H9 (cell line): ENCODE measurements around the gene EPOP. TPM values are rescaled to one million over a fixed set of nuclear protein-coding genes. Genes with fewer than 3 reads are reported as not detected.

Source experiments
- DNase-seq: peaks from one replicate; pipeline ENCODE4 v3.0.0-alpha.2; 2017
- H2AFZ ChIP-seq: one replicate; pipeline ENCODE4 v1.6.1; 2013; ENCODE audit warnings: mild to moderate bottlenecking, low read length, control low read depth, moderate library complexity
- H2AK5ac ChIP-seq: 2 replicates; pipeline ENCODE4 v1.6.1; 2013; ENCODE audit warnings: low read length, control low read depth, mixed read lengths; ENCODE audit not compliant: insufficient read length
- H2BK120ac ChIP-seq: one replicate; pipeline ENCODE4 v1.6.1; 2013; ENCODE audit warnings: low read depth, mild to moderate bottlenecking, low read length, control low read depth, inconsistent platforms; ENCODE audit not compliant: poor library complexity, severe bottlenecking
- H2BK12ac ChIP-seq: 2 replicates; pipeline ENCODE4 v1.6.1; 2013; ENCODE audit warnings: low read length, control low read depth, mixed read lengths, low read depth; ENCODE audit not compliant: insufficient read length
- H2BK15ac ChIP-seq: 2 replicates; pipeline ENCODE4 v1.6.1; 2013; ENCODE audit warnings: low read depth, low read length, control low read depth
- H2BK20ac ChIP-seq: one replicate; pipeline ENCODE4 v1.6.1; 2013; ENCODE audit warnings: low read depth, mild to moderate bottlenecking, low read length, control low read depth, inconsistent platforms; ENCODE audit not compliant: poor library complexity, severe bottlenecking
- H2BK5ac ChIP-seq: 2 replicates; pipeline ENCODE4 v1.6.1; 2013; ENCODE audit warnings: low read length, control low read depth, mixed read lengths; ENCODE audit not compliant: insufficient read length
- H3K14ac ChIP-seq: 2 replicates; pipeline ENCODE4 v1.6.1; 2013; ENCODE audit warnings: low read length, control low read depth; ENCODE audit not compliant: insufficient read depth
- H3K18ac ChIP-seq: 2 replicates; pipeline ENCODE4 v1.6.1; 2013; ENCODE audit warnings: low read depth, mild to moderate bottlenecking, mixed read lengths, low read length, control low read depth; ENCODE audit not compliant: insufficient read length
- H3K23ac ChIP-seq: 2 replicates; pipeline ENCODE4 v1.6.1; 2013; ENCODE audit warnings: low read length, control low read depth, mixed read lengths, low read depth; ENCODE audit not compliant: insufficient read length
- H3K23me2 ChIP-seq: 2 replicates; pipeline ENCODE4 v1.6.1; 2013; ENCODE audit warnings: low read depth, mild to moderate bottlenecking, mixed read lengths, low read length, control low read depth; ENCODE audit not compliant: insufficient read length, poor library complexity, severe bottlenecking
- H3K27ac ChIP-seq: 2 replicates; pipeline ENCODE4 v1.5.1; 2013; ENCODE audit warnings: low read length, control low read depth, mixed read lengths, low read depth; ENCODE audit not compliant: insufficient read length
- H3K27me3 ChIP-seq: 2 replicates; pipeline ENCODE4 v1.6.1; 2013; ENCODE audit warnings: low read length, control low read depth, inconsistent platforms; ENCODE audit not compliant: insufficient read depth
- H3K4ac ChIP-seq: 2 replicates; pipeline ENCODE4 v1.6.1; 2013; ENCODE audit warnings: low read depth, mild to moderate bottlenecking, control low read depth, inconsistent platforms, low read length, moderate library complexity
- H3K4me1 ChIP-seq: 2 replicates; pipeline ENCODE4 v1.6.1; 2013; ENCODE audit warnings: low read length, control low read depth, inconsistent platforms; ENCODE audit not compliant: insufficient read depth
- H3K4me2 ChIP-seq: 2 replicates; pipeline ENCODE4 v1.6.1; 2013; ENCODE audit warnings: low read length, control low read depth, mixed read lengths; ENCODE audit not compliant: insufficient read length, insufficient read depth
- H3K56ac ChIP-seq: 2 replicates; pipeline ENCODE4 v1.6.1; 2013; ENCODE audit warnings: low read depth, mild to moderate bottlenecking, mixed read lengths, low read length, control low read depth; ENCODE audit not compliant: insufficient read length
- H3K79me1 ChIP-seq: 2 replicates; pipeline ENCODE4 v1.6.1; 2013; ENCODE audit warnings: low read depth, mild to moderate bottlenecking, moderate library complexity, low read length, control low read depth, inconsistent platforms; ENCODE audit not compliant: insufficient read depth, poor library complexity, severe bottlenecking
- H3K79me2 ChIP-seq: 2 replicates; pipeline ENCODE4 v1.6.1; 2013; ENCODE audit warnings: low read length, control low read depth, inconsistent platforms; ENCODE audit not compliant: insufficient read depth
- H3K9ac ChIP-seq: 2 replicates; pipeline ENCODE4 v1.6.1; 2013; ENCODE audit warnings: low read length, control low read depth, mixed read lengths; ENCODE audit not compliant: insufficient read length; ENCODE audit errors: extremely low read depth
- H3K9me3 ChIP-seq: one replicate; pipeline ENCODE4 v1.6.1; 2013; ENCODE audit warnings: low read depth, low read length, inconsistent platforms; ENCODE audit not compliant: control insufficient read depth
- H3T11ph ChIP-seq: one replicate; pipeline ENCODE4 v1.6.1; 2013; ENCODE audit warnings: mild to moderate bottlenecking, low read length, control low read depth, inconsistent platforms
- H4K20me1 ChIP-seq: one replicate; pipeline ENCODE4 v1.6.1; 2013; ENCODE audit not compliant: control insufficient read depth, insufficient read length, insufficient read depth
- H4K5ac ChIP-seq: 2 replicates; pipeline ENCODE4 v1.6.1; 2013; ENCODE audit warnings: low read depth, mild to moderate bottlenecking, mixed read lengths, low read length, control low read depth; ENCODE audit not compliant: insufficient read length
- H4K8ac ChIP-seq: replicated peaks from 2 replicates; pipeline ENCODE4 v1.6.1; 2013; ENCODE audit warnings: low read length, control low read depth, mixed read lengths, low read depth; ENCODE audit not compliant: insufficient read length
- H4K91ac ChIP-seq: 2 replicates; pipeline ENCODE4 v1.6.1; 2013; ENCODE audit warnings: low read depth, mild to moderate bottlenecking, moderate library complexity, mixed read lengths, low read length, control low read depth; ENCODE audit not compliant: insufficient read length
- H3K27ac Mint-ChIP-seq, 3 experiments: 2 replicates in 2 of 3; 3 replicates in 1 of 3; pipeline ENCODE4 v1.8.0; 2020 to 2021; ENCODE audit warnings: mixed read lengths in 3 of 3, mild to moderate bottlenecking in 1 of 3, moderate library complexity in 1 of 3
- H3K27me3 Mint-ChIP-seq: 2 replicates; pipeline ENCODE4 v1.8.0; 2021; ENCODE audit warnings: low read depth, mild to moderate bottlenecking, moderate library complexity, mixed read lengths
- H3K36me3 Mint-ChIP-seq, 3 experiments: 2 replicates in 2 of 3; 3 replicates in 1 of 3; pipeline ENCODE4 v1.8.0; 2020 to 2021; ENCODE audit warnings: low read depth in 3 of 3, mixed read lengths in 3 of 3; ENCODE audit not compliant: insufficient read depth in 1 of 3
- H3K4me1 Mint-ChIP-seq, 2 experiments: 2 replicates each; pipeline ENCODE4 v1.8.0; 2020; ENCODE audit warnings: mixed read lengths in 2 of 2
- H3K4me3 Mint-ChIP-seq, 2 experiments: 2 replicates in 1 of 2; 3 replicates in 1 of 2; pipeline ENCODE4 v1.8.0; 2020 to 2021; ENCODE audit warnings: mild to moderate bottlenecking in 2 of 2, mixed read lengths in 2 of 2, moderate library complexity in 1 of 2
- H3K9me3 Mint-ChIP-seq, 2 experiments: 2 replicates in 1 of 2; 3 replicates in 1 of 2; pipeline ENCODE4 v1.8.0; 2020; ENCODE audit warnings: mild to moderate bottlenecking in 2 of 2, mixed read lengths in 2 of 2, moderate library complexity in 1 of 2
- WGBS: extraction: QIAGEN DNeasy Blood & Tissue Kit; methylation state at CpG from one replicate; pipeline ENCODE4 v1.1.7; 2013; ENCODE audit warnings: missing lambda C conversion rate, low lambda C conversion rate, mixed read lengths; ENCODE audit not compliant: insufficient read length; ENCODE audit errors: extremely low coverage; 5-methylcytosine and 5-hydroxymethylcytosine counted together
- total RNA-seq: library from RNA; stranded (reverse); gene quantifications from 2 replicates; pipeline ENCODE4 v1.2.1, GENCODE V29; 2021
- TF ChIP-seq, protein P1 (sequence below): fragments of 200-600 bp; sonication (generic); conservative IDR thresholded peaks from 3 replicates; pipeline ENCODE4 v1.8.0; 2021; ENCODE audit warnings: antibody characterized with exemption, mild to moderate bottlenecking

The EPOP gene
- total RNA-seq, 1 experiment from 2014 or later = 5.9 TPM

DNA sequence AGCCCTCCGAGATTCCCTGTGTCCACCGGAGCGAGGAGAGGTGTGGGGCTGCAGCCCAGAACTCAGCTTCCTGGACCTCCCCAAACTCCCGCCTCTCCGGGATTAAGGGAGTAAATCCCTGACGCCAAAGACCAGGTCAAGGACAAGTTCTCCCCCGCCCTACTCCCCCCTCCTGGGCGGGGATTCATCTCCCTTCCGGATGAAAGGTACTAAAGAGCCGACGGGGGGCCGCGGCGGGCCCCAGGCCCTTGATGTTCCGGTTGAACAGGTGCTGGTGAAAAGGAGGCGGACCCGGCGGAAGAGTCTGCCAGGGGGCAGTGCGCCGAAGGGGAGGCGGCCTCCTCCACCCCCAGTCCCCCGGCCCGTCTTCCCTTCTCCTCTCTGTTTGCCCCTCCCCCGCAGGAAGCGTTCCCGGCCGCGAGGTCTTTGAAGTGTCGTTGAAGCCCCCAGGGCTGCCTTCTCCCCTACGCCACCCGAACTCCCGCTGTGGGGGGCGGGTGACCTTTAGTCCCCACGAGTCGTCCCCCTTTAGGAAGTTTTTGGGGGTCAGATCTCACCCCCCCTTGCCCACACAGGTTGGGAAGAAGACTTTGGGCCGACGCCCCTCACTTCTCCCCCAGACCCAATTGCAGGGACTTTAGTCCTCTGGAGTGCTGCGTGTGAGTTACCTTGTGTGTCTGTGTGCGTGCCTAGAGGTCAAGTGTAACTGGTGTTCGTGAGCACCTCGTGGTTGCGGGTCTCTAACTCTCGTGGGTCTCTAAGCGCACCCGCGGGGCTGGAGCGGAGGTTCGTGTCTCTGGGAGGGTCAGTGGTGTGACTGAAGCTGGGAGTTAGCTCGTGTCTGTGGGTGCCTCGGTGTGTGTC lies 29.2 kb upstream of the EPOP start:
- Mint-ChIP-seq H3K4me1 (peaks cover 46 to 55% of the 10 kb centered on the region in 2 experiments), H3K36me3 (no peaks in the 10 kb centered on the region; a peak in 2 of 7 replicates), H3K27me3 (peaks cover 91% of the 10 kb centered on the region), H3K9me3 (peaks cover 0 to 3% of the 10 kb centered on the region in 2 experiments; a peak in 3 of 5 replicates), H3K27ac (peak overlapping the region; percentile 28 to 82 (median 72); a peak in 3 of 7 replicates), H3K4me3 (peak overlapping the region; percentile 64 to 82)
- TF ChIP-seq, protein P1, sequence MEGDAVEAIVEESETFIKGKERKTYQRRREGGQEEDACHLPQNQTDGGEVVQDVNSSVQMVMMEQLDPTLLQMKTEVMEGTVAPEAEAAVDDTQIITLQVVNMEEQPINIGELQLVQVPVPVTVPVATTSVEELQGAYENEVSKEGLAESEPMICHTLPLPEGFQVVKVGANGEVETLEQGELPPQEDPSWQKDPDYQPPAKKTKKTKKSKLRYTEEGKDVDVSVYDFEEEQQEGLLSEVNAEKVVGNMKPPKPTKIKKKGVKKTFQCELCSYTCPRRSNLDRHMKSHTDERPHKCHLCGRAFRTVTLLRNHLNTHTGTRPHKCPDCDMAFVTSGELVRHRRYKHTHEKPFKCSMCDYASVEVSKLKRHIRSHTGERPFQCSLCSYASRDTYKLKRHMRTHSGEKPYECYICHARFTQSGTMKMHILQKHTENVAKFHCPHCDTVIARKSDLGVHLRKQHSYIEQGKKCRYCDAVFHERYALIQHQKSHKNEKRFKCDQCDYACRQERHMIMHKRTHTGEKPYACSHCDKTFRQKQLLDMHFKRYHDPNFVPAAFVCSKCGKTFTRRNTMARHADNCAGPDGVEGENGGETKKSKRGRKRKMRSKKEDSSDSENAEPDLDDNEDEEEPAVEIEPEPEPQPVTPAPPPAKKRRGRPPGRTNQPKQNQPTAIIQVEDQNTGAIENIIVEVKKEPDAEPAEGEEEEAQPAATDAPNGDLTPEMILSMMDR = no peak
- peaks cover 64% of the 10 kb centered on the region for H3K27me3 ChIP-seq
- no peak overlapping the region for H4K8ac ChIP-seq
- H3K79me1 ChIP-seq = no peaks in the 10 kb centered on the region
- H4K5ac ChIP-seq = no peak overlapping the region
- H3K4me2 ChIP-seq = peak overlapping the region; percentile 63
- no peak overlapping the region for H3T11ph ChIP-seq
- H3K9me3 ChIP-seq = no peaks in the 10 kb centered on the region
- peak overlapping the region; percentile 22 for H3K18ac ChIP-seq
- no peak overlapping the region for H2BK12ac ChIP-seq
- no peak overlapping the region for H3K56ac ChIP-seq
- H3K79me2 ChIP-seq = no peaks in the 10 kb centered on the region
- no CpG with 5 or more reads among the region's 50 CpGs for WGBS
- H3K14ac ChIP-seq = no peak overlapping the region; the same call in 1 of the 2 replicates
- no peaks in the 10 kb centered on the region for H4K20me1 ChIP-seq
- DNase-seq = peak; percentile 100
- H3K4ac ChIP-seq = no peak overlapping the region
- H2AK5ac ChIP-seq = no peak overlapping the region
- H3K9ac ChIP-seq = no peak overlapping the region
- H3K23ac ChIP-seq = no peak overlapping the region
- H2AFZ ChIP-seq = no peak overlapping the region
- no peak overlapping the region for H2BK15ac ChIP-seq
- H3K27ac ChIP-seq = no peak overlapping the region
- H3K4me1 ChIP-seq = peaks cover 5% of the 10 kb centered on the region; the same call in 1 of the 2 replicates
- H2BK5ac ChIP-seq = no peak overlapping the region
- no peak overlapping the region for H2BK120ac ChIP-seq
- H2BK20ac ChIP-seq = no peak overlapping the region
- H4K91ac ChIP-seq = no peak overlapping the region
- H3K23me2 ChIP-seq = peaks cover 25% of the 10 kb centered on the region
